SKM-1 treated with dmso at 0.1 percent for 144 hours (cell line): ENCODE data around the gene HIC2.
"Not testable (repeated sequence)": the region's sequence is repeated elsewhere in the genome, so short reads cannot be mapped to it uniquely, and the experiment has no call there.

Source experiments
- DNase-seq: peaks from one replicate; lab custom pipeline; 2025; ENCODE audit not compliant: unreplicated experiment; lab: John Stamatoyannopoulos, UW

The HIC2 gene

GRCh38 chr22:21490556-21490955 is 73.4 kb downstream of the HIC2 start:
- not testable (repeated sequence) for DNase-seq

GRCh38 chr22:21492271-21492670 is 75.1 kb downstream of the HIC2 start:
- not testable (repeated sequence) for DNase-seq

GRCh38 chr22:21493789-21494782 is 76.9 kb downstream of the HIC2 start:
- DNase-seq, result not testable (repeated sequence)

GRCh38 chr22:21497984-21498383 is 80.8 kb downstream of the HIC2 start:
- DNase-seq, result not testable (repeated sequence)

GRCh38 chr22:21498489-21498888 is 81.3 kb downstream of the HIC2 start:
- not testable (repeated sequence) for DNase-seq

GRCh38 chr22:21499623-21500506 is 82.7 kb downstream of the HIC2 start:
- DNase-seq, result not testable (repeated sequence)
